Middle frontal gyrus (tissue), 1 donor: ENCODE data around the gene ACTN1.

Source experiments
- DNase-seq: peaks from one replicate; pipeline ENCODE4 v3.0.0-alpha.2; 2015; ENCODE audit warnings: low spot score; ENCODE audit errors: extremely low spot score

The ACTN1 gene

DNA sequence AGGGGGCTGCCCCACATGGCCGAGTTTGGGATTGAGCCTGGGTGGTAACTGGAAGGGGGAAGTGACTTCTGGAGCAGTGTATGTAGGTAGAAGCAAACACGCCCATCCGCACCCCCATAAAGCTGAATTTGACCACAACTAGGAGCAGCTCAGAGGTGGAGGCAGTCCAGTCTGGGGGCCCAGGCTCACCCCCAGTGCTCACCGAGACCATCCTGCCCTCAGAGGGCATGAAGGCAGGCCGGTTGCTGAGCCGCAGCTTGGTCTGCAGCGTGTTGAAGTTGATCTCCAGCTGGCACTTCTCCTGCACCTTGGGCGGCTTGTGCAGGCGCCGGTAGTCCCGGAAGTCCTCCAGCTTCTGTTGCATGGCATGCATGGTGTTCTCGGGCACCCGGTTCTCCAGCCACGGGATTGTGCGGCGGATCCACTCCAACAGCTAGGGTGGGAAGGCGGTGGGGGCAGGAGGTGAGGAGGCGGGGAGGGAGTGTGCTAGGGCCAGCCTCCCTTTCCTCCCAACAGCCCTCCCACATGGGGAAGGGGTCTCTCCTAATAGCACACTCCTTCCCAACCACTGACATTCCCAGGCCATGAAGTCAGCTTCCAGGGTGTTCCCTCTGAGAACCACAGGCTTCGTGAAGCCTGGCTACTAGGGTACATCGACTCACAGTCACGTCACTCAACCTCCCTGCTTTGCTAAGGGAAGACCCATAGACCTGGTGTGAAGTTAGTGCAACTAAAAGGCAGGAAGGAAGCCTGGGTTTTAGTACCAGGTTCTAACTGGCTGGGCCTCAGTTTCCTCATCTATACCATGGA lies 87.0 kb downstream of the ACTN1 start:
- DNase-seq: no peak

- no peak for DNase-seq
Observed at GRCh38 chr14:68890173-68890931, 88.8 kb downstream of the ACTN1 start.

- DNase-seq: no peak
Observed at GRCh38 chr14:68888883-68889282, 90.2 kb downstream of the ACTN1 start.

- DNase-seq: no peak
Observed at GRCh38 chr14:68888025-68888850, 90.9 kb downstream of the ACTN1 start.

DNA sequence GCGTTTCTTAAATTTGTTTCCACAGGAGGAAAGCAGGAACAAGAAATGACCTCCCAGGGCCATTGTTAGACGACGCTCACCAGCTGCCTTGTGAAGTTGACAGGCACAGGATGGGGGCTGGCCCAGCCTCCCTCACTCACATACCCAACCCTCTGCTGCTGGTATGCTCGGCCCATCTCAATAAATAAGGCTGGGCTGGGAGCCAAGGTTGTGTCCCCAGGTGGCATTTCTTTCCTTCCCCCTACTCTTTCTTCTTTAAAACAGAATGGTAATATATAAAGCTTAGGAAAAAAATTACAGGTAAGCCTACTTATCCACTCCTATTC lies 93.0 kb downstream of the ACTN1 start:
- DNase-seq: no peak

DNA sequence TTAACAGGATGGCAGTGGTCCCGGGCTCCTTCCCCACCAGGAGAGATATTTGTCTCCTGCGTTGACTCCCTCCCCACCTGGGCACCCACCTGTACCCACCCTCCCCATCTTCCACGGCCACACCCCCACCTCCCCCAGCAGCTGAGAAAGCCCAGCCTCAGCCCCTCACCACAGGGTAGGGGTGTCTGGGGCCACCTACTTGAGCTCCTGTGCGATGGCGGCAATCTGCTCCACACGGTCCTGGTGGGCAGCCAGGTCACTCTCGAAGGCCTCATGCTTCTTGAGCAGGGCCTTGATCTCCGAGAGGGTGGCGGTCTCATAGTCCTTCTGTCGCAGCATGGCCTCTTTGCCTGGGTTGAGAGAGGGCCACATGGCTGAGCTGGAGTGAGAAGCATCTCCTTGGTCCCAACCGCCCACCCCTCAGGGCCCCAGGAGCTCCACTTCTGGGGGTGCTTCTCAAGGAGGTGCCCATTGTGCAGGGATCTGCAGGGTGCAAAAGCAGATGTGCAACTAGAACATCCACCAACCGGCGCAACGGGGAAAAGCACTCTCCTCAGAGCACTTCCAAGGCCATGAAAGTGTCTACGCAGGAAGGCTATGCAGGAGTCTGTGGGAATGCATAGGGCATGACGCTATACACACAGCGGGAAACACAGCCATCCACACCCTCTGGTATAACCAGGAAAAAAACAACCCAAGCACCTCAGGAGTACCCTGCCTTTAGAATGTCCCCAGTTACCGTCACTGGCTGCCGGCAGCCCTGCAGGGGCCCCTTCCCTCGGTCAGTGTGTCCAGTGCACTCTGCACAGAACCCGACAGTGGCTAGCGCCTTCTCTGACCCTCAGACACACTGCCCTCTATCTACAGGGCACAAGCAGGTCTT lies 93.6 kb downstream of the ACTN1 start:
- no peak for DNase-seq

DNA sequence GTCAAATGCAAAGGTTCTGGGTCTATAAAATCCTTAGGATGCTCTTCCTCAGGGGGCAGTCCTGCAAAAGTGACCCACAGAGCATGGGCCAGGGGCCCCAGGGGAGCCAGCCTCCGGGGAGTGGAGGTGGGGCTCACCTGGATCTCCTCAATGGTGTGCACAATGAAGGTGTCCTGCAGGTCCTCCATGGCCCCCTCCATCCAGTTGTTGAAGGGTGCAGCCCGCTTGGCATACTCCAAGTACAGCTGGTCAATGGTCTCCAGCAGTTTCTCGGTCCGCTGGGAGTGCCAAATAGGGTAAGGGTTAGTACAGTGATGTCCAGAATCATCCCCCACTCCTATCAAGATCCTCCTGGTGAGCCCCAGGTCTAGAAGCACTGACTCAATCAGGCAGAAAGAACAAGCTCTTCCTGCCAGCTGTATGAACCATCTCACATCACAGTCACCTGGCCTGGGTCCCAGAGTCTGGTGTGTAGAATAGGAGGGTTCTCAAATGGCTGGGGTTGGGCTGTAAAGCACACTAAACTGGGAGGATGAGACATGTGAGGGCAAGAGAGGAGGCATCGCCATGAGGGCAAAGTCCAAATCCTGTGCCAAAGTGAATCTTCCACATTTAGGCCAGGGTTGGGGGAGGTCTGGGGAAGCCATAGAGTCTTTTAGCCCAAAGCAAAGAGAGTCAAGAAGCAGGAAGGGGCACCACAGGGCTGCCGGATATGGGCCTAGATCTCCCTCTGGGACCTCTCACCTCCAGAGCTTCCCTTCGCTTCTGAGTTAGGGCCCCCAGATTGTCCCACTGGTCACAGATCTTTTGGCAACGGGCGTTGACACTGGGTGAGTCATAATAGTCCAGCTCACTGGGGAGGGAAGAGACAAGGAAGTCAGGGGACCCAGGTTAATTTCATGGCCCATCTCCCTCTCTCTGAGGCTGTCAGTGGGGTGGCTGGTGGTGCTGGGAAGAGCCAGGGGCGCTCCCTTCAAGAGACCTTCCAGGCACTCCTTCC lies 94.8 kb downstream of the ACTN1 start:
- DNase-seq: no peak

DNA sequence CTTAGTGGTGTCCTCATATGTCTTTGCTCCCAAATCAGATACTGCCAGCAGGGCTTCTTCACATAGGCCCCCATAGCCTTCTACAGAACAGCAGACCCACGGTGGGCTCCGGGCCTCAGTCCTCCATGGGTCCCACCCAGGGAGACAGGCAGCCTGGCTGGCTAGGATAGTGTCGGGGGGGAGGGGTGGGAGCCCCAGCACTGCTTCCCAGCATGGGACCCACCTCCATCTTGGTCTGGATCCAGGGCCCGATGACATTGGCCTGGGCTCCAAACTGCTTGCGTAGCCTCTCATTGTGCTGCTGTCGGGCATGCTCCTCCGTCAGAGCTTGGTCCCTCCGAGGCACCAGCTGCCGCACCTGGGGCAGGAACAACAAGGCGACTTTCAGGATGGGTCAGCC lies 96.9 kb downstream of the ACTN1 start:
- no peak for DNase-seq

GRCh38 chr14:68881396-68881795 lies 97.7 kb downstream of the ACTN1 start:
- DNase-seq: no peak

- no peak for DNase-seq
Observed at GRCh38 chr14:68880581-68881105, 98.5 kb downstream of the ACTN1 start.

- no peak for DNase-seq
Observed at GRCh38 chr14:68879841-68880575, 99.1 kb downstream of the ACTN1 start.

DNA sequence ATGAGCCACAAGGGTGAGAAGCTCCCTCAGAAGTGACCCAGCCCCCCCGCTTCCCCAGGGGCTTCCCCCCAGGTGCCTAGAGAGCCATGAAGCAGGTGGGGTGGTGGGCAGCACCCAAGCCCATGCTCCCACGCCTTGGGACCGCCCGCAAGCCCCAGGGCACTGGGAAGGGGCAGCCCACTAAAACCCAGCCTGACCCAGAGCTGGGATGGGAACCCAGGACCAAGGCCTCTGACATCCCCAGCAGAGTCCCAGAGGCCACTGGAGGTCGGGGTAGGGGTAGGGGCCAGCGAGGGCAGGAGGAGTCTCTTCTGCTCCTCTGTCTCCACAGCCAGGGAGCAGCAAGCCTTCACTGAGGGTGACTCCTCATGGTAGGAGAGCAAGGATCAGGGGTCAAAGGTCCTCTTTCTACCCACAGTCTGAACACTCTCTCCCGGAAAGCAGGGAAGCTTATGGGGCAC lies 99.8 kb downstream of the ACTN1 start:
- DNase-seq: no peak

DNA sequence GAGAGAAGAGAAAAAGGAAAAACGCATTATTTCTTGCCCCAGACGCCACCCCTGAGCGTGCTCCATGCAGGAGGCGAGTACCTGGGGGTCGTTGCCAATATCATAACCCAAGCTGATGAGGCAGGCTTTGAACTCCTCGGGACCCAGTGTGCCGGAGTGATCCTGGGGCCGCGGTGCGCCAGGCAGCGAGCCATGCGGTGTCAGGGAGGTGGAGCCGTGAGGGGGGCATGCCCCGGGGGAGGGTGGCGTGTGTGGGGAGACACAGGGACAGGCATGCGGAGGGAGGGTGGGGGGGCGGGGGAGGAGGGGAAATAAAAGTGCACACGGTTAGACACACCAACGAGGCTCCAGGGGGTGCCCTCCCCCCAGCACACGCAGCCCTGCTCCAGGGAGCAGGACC lies 100.2 kb downstream of the ACTN1 start:
- DNase-seq: no peak

- no peak for DNase-seq
Observed at GRCh38 chr14:68877993-68878575, 101.0 kb downstream of the ACTN1 start.

- DNase-seq: no peak
Observed at GRCh38 chr14:68876976-68877375, 102.1 kb downstream of the ACTN1 start.

- DNase-seq: no peak
Observed at GRCh38 chr14:68874746-68875155, 104.4 kb downstream of the ACTN1 start.

DNA sequence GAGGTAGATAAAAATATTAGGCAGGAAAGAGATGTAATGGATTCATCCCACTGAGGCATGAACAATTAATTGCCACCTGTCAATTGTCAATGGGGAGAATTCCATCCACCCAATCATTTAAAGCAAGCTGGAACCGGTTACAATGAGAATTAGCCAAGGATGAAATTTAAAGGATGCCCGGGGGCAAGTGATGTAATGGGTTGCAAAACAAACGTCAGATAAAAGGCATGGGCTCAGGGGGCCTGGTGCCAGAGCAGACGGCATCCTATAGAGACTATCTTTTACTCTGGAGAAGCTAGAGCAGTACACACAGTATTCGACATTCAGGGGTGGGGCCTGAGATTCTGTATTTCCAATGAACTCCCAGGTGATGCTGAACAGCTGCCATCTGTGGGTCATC lies 105.7 kb downstream of the ACTN1 start:
- DNase-seq: no peak

GRCh38 chr14:68871392-68871791 lies 107.7 kb downstream of the ACTN1 start:
- no peak for DNase-seq
